Activated CD8-positive, alpha-beta T cell treated with anti-CD3 and anti-CD28 coated beads for 36 hours (primary cell): ENCODE data around the gene AREL1. TPM values are rescaled to one million over a fixed set of nuclear protein-coding genes. Genes with fewer than 3 reads are reported as not detected.

Experiments used
- ATAC-seq: fragments of 200-7000 bp; cut with Tn5 transposase; one replicate; pipeline ENCODE4 v1.10.0; 2021; ENCODE audit warnings: mild to moderate bottlenecking, moderate library complexity
- CTCF ChIA-PET: fragments of 350-600 bp; sonication (Branson Sonifier 250); formaldehyde crosslinking; loops from one replicate; lab custom pipeline; 2021; ENCODE audit warnings: antibody characterized with exemption; lab: Charles Lee
- POLR2A ChIA-PET: fragments of 350-600 bp; sonication (Branson Sonifier 250); formaldehyde crosslinking; loops from one replicate; lab custom pipeline; 2021; ENCODE audit warnings: antibody characterized with exemption; lab: Charles Lee
- DNase-seq: peaks from one replicate; pipeline ENCODE4 v3.0.0-alpha.2; 2020
- H3K27ac Mint-ChIP-seq: one replicate; pipeline ENCODE4 v1.8.0; 2021; ENCODE audit warnings: mild to moderate bottlenecking, mixed read lengths
- H3K27me3 Mint-ChIP-seq: one replicate; pipeline ENCODE4 v1.8.0; 2021; ENCODE audit warnings: mixed read lengths
- H3K36me3 Mint-ChIP-seq: one replicate; pipeline ENCODE4 v1.8.0; 2021; ENCODE audit warnings: low read depth, mixed read lengths
- H3K4me1 Mint-ChIP-seq: one replicate; pipeline ENCODE4 v1.8.0; 2021; ENCODE audit warnings: low read depth, mixed read lengths
- H3K4me3 Mint-ChIP-seq: one replicate; pipeline ENCODE4 v1.8.0; 2021; ENCODE audit warnings: mild to moderate bottlenecking, moderate library complexity, mixed read lengths
- H3K9me3 Mint-ChIP-seq: one replicate; pipeline ENCODE4 v1.8.0; 2021; ENCODE audit warnings: mixed read lengths
- intact Hi-C: fragments of 100-400 bp; cut with micrococcal nuclease; formaldehyde crosslinking; loops from one replicate; pipeline ENCODE4 v1.10.0; 2022
- total RNA-seq, 2 experiments: library from RNA; stranded (reverse); gene quantifications; one replicate each; pipeline ENCODE4 v1.2.3, GENCODE V29; 2021
- TF ChIP-seq, protein P1 (sequence below): fragments of 200-600 bp; IDR thresholded peaks from one replicate; pipeline ENCODE4 v1.8.0; 2022; ENCODE audit warnings: antibody characterized with exemption, mild to moderate bottlenecking

Gene AREL1
- total RNA-seq, 2 experiments from 2014 or later, result 26.4 to 28.2 TPM

DNA sequence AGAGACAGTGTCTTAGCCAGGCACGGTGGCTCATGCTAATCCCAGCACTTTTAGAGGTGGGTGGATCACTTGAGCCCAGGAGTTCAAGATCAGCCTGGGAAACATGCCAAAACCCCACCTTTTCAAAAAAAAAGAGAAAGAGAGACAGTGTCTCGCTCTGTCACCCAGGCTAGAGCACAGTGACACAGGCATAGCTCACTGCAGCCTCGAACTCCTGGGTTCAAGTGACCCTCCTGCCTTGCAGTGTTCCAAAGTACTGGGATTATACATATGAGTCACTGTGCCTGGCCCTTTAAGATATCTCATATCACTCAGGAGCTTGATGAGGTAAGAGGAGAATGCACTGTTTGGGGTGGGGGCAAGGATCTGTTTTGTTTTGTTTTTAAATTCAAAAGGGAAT lies 52.7 kb downstream of the AREL1 start:
- POLR2A ChIA-PET, result no interaction called here
- TF ChIP-seq, protein P1, sequence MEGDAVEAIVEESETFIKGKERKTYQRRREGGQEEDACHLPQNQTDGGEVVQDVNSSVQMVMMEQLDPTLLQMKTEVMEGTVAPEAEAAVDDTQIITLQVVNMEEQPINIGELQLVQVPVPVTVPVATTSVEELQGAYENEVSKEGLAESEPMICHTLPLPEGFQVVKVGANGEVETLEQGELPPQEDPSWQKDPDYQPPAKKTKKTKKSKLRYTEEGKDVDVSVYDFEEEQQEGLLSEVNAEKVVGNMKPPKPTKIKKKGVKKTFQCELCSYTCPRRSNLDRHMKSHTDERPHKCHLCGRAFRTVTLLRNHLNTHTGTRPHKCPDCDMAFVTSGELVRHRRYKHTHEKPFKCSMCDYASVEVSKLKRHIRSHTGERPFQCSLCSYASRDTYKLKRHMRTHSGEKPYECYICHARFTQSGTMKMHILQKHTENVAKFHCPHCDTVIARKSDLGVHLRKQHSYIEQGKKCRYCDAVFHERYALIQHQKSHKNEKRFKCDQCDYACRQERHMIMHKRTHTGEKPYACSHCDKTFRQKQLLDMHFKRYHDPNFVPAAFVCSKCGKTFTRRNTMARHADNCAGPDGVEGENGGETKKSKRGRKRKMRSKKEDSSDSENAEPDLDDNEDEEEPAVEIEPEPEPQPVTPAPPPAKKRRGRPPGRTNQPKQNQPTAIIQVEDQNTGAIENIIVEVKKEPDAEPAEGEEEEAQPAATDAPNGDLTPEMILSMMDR, result no peak
- no peak overlapping the region for H3K27ac Mint-ChIP-seq

GRCh38 chr14:74658535-74659131 lies 54.2 kb downstream of the AREL1 start:
- no peak overlapping the region for H3K27ac Mint-ChIP-seq
- TF ChIP-seq, protein P1, result no peak
- peaks cover 4% of the 10 kb centered on the region for H3K4me1 Mint-ChIP-seq
- H3K27me3 Mint-ChIP-seq, result no peaks in the 10 kb centered on the region
- intact Hi-C loops, result no loop called here
- ChIA-PET POLR2A (no interaction called here), CTCF (no interaction called here)
- H3K4me3 Mint-ChIP-seq, result no peak overlapping the region
- ATAC-seq (no peak), DNase-seq (no peak)
- H3K9me3 Mint-ChIP-seq, result no peaks in the 10 kb centered on the region
- H3K36me3 Mint-ChIP-seq, result peaks cover 17% of the 10 kb centered on the region

More for the DNA sequence above, 52.7 kb downstream of the AREL1 start:
- H3K4me1 Mint-ChIP-seq, result no peaks in the 10 kb centered on the region
- no peaks in the 10 kb centered on the region for H3K9me3 Mint-ChIP-seq
- ATAC-seq (no peak), DNase-seq (no peak)
- intact Hi-C loops, result no loop called here
- H3K27me3 Mint-ChIP-seq, result no peaks in the 10 kb centered on the region
- CTCF ChIA-PET, result no interaction called here
- H3K4me3 Mint-ChIP-seq, result no peak overlapping the region
- H3K36me3 Mint-ChIP-seq, result peaks cover 23% of the 10 kb centered on the region

- ChIA-PET CTCF (interaction anchor here (0.6 kb wide), 1 partner anchor 1250 kb away, joined by 3 read pairs; no protein-coding TSS in a partner anchor), POLR2A (no interaction called here)
- H3K9me3 Mint-ChIP-seq, result no peaks in the 10 kb centered on the region
- peaks cover 12% of the 10 kb centered on the region for H3K36me3 Mint-ChIP-seq
- H3K27ac Mint-ChIP-seq, result no peak overlapping the region
- ATAC-seq (no peak), DNase-seq (no peak)
- intact Hi-C loops, result no loop called here
- no peak overlapping the region for H3K4me3 Mint-ChIP-seq
- TF ChIP-seq, protein P1, result no peak
- peaks cover 4% of the 10 kb centered on the region for H3K4me1 Mint-ChIP-seq
- no peaks in the 10 kb centered on the region for H3K27me3 Mint-ChIP-seq
Measured at GRCh38 chr14:74656964-74657363, 55.9 kb downstream of the AREL1 start.

DNA sequence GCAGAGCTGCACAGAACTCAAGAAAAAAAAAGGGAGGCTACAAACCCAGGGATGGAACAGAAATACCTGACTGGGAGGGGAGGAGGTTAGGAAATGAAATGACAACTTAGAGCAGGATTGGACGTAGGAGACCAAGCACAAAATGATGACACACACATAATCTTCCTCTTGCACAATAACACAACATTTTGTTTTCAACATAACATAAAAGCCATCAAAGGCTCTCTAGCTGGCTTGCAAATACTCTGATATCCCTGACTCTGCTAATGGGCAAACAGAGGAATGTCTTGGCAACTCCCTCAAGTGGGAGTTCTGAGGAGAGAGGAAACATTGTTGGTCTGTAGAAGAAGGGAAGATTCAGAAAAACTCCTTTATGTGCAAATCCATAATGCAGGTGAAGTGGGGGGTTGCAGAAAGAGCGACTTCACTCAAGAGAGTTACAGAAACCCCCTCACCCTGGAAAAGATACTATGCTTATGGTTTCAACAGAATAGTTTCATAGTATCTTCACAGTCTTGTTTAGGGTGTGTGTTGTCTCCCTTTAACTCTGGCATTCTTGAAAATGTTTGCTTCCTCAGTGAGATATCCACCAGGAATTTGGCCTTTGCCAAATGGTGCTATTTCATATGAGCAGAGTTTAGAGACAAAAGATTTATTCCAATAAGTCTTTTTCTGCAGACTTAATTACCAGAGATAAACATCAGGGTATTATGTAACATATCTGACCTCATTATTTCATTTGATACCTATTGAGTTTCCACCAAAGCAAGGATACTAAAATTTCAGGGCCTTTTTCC lies 57.1 kb downstream of the AREL1 start:
- intact Hi-C loops, result no loop called here
- Mint-ChIP-seq H3K9me3 (no peaks in the 10 kb centered on the region), H3K27ac (no peak overlapping the region), H3K4me1 (peaks cover 7% of the 10 kb centered on the region), H3K36me3 (peaks cover 8% of the 10 kb centered on the region), H3K4me3 (no peak overlapping the region), H3K27me3 (no peaks in the 10 kb centered on the region)
- ATAC-seq, result no peak
- no peak for DNase-seq
- CTCF ChIA-PET, result no interaction called here
- POLR2A ChIA-PET, result interaction anchor here (1.3 kb wide), 1 partner anchor 12 kb away, joined by 3 read pairs; no protein-coding TSS in a partner anchor
- TF ChIP-seq, protein P1, result no peak

DNA sequence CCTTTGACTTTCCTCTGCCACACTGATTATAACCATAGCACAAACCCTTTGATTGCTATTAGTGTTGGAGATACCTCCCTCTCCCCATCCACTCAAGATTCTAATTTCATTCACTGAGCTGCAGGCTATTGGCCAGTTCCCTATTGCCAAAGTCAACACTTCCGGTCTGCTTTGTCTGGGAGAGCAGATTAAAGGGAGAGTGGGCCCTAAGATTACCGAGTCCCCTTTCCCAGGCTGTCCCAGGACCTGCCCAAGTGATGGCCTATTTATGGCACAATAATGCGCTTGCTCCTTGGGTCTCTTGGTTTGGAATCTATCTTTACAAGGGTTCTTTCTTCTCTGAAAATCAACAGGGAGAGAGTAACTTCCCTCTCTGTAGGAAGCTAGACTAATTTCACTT lies 57.9 kb downstream of the AREL1 start:
- POLR2A ChIA-PET, result interaction anchor here (1.3 kb wide), 1 partner anchor 12 kb away, joined by 3 read pairs; no protein-coding TSS in a partner anchor
- H3K9me3 Mint-ChIP-seq, result no peaks in the 10 kb centered on the region
- peaks cover 7% of the 10 kb centered on the region for H3K4me1 Mint-ChIP-seq
- TF ChIP-seq, protein P1, result no peak
- peaks cover 6% of the 10 kb centered on the region for H3K36me3 Mint-ChIP-seq
- CTCF ChIA-PET, result interaction anchor here (1.1 kb wide), 1 partner anchor 43 kb away, joined by 5 read pairs; the partner anchor contains the start of gene LTBP2
- no peaks in the 10 kb centered on the region for H3K27me3 Mint-ChIP-seq
- H3K27ac Mint-ChIP-seq, result no peak overlapping the region
- ATAC-seq (no peak), DNase-seq (no peak)
- intact Hi-C loops, result no loop called here
- H3K4me3 Mint-ChIP-seq, result no peak overlapping the region
